ENCODE results near the gene C2orf42. TPM values are rescaled to one million over a fixed set of nuclear protein-coding genes. Genes with fewer than 3 reads are reported as not detected.
A peak's percentile ranks its signal among the peaks of the same experiment; 100 is the strongest.

Gene C2orf42
- total and polyA plus RNA-seq, 2 of the 4 experiments (the other 2 are of a cell fraction): 7.5 to 31.5 TPM

- H3K14ac ChIP-seq (replicated peaks; ENCODE audit: low read depth, low read length): 0 out of 2 replicates have a peak overlapping the region, but pooled peaks have one; percentile 3
- peak overlapping the region; percentile 18 for H2AK9ac ChIP-seq (replicated peaks; ENCODE audit: low read depth, low read length, poor library complexity)
- no peak overlapping the region for H3K4me3 ChIP-seq (ENCODE audit: insufficient read depth, low read depth, low read length)
- dilution Hi-C loops (cut with HindIII; ENCODE audit: low sequenced_read_pairs, unreplicated experiment) (no loop called here), intact Hi-C loops (cut with micrococcal nuclease) (no loop called here), in situ Hi-C loops (cut with MboI; ENCODE audit: low sequenced_read_pairs) (loop anchor here (5.0 kb wide), 1 partner anchor 41 kb away; no protein-coding TSS in a partner anchor)
- DNase-seq: no peak
- no peak overlapping the region for H3K56ac ChIP-seq (ENCODE audit: extremely low read depth, insufficient read depth, low read length)
- H3K18ac ChIP-seq (ENCODE audit: low read depth, low read length): no peak overlapping the region
- peak overlapping the region; percentile 47; the same call in 1 of the 2 replicates for H2AK5ac ChIP-seq (ENCODE audit: low read depth, low read length)
- no peak overlapping the region for H2BK5ac ChIP-seq (ENCODE audit: low read depth, low read length, poor library complexity, severe bottlenecking)
- no peaks in the 10 kb centered on the region for H3K27me3 ChIP-seq (ENCODE audit: control insufficient read depth, insufficient read depth, low read length)
- ChIA-PET CTCF (interaction anchor here (0.7 to 1.4 kb wide), 2 partner anchors 170 to 222 kb away, joined by 3 to 5 read pairs; no protein-coding TSS in a partner anchor), POLR2A (ENCODE audit: unreplicated experiment) (interaction anchor here (1.0 kb wide), 1 partner anchor 39 kb away, joined by 3 read pairs; no protein-coding TSS in a partner anchor)
- no peak overlapping the region for H3K23ac ChIP-seq (ENCODE audit: low read depth, low read length)
- WGBS, 2 experiments (ENCODE audit: extremely low coverage in 2 of 2, insufficient read length in 1 of 2): 91% methylated on average over 8 of the region's 10 CpGs; no CpG with 5 or more reads in 1 of the 2 experiments
- peak overlapping the region; percentile 6; the same call in 1 of the 2 replicates for H4K5ac ChIP-seq (ENCODE audit: low read depth, low read length)
- no peak overlapping the region for H4K91ac ChIP-seq (ENCODE audit: insufficient read depth, low read depth, low read length)
- H2BK15ac ChIP-seq (ENCODE audit: low read depth, low read length): peak overlapping the region; percentile 71; the same call in 1 of the 3 replicates
- no peaks in the 10 kb centered on the region for H4K20me1 ChIP-seq (ENCODE audit: insufficient read depth, low read length)
- peak overlapping the region; percentile 46 to 61; a peak in 2 of 4 replicates for H4K8ac ChIP-seq (ENCODE audit: low read depth in 2 of 2, low read length in 2 of 2)
- TF ChIP-seq NFE2L2 (IDR thresholded peaks at IDR 0.05; ENCODE audit: low read depth, low read length) (no peak), CEBPB (IDR thresholded peaks at IDR 0.05; ENCODE audit: low read depth, low read length) (no peak), CTCF (conservative IDR thresholded peaks at IDR 0.05; ENCODE audit: low read depth, low read length) (no peak), RAD21 (IDR thresholded peaks at IDR 0.05; ENCODE audit: low read length) (no peak), ELK1 (IDR thresholded peaks at IDR 0.05; ENCODE audit: borderline replicate concordance, low read depth, low read length) (no peak), RCOR1 (IDR thresholded peaks at IDR 0.05; ENCODE audit: insufficient replicate concordance, low read length) (no peak), MXI1 (IDR thresholded peaks at IDR 0.05; ENCODE audit: borderline replicate concordance, low read depth, low read length) (no peak), MAZ (IDR thresholded peaks at IDR 0.05; ENCODE audit: borderline replicate concordance, low read depth, low read length) (no peak)
- ATAC-seq (ENCODE audit: low read depth): no peak
- peaks cover 11% of the 10 kb centered on the region for H3K9me1 ChIP-seq (ENCODE audit: insufficient read depth, low read length)
- no TSS peak for BruUV-seq (replicated peaks)
- H2AFZ ChIP-seq (replicated peaks; ENCODE audit: low read length, poor library complexity): no peak overlapping the region
- H3K79me1 ChIP-seq (ENCODE audit: low read depth in 1 of 2, low read length in 2 of 2): peaks cover 3% of the 10 kb centered on the region in 2 experiments; a peak in 1 of 4 replicates
- no peaks in the 10 kb centered on the region for H3K9me3 ChIP-seq (ENCODE audit: control insufficient read depth, insufficient read depth, low read length)
- H2BK120ac ChIP-seq (ENCODE audit: low read depth, low read length): peak overlapping the region; percentile 34; the same call in 1 of the 2 replicates
- H3K4ac ChIP-seq (ENCODE audit: low read depth, low read length): peak overlapping the region; percentile 51; the same call in 1 of the 2 replicates
- peak overlapping the region; percentile 16 for H2BK20ac ChIP-seq (ENCODE audit: low read depth, low read length)
- peaks cover 10% of the 10 kb centered on the region for H3K4me1 ChIP-seq (ENCODE audit: control insufficient read depth, insufficient read depth, low read length)
- H3K4me2 ChIP-seq (ENCODE audit: low read depth, low read length): no peak overlapping the region
- no peaks in the 10 kb centered on the region for H3K36me3 ChIP-seq (ENCODE audit: control insufficient read depth, insufficient read depth, low read length)
- no peak overlapping the region for H3K9ac ChIP-seq (ENCODE audit: low read depth, low read length)
- H3K27ac ChIP-seq (ENCODE audit: insufficient read depth, low read length): no peak overlapping the region
These were observed 57.1 kb downstream of the C2orf42 start for GRCh38 chr2:70133491-70134322.
